ENCODE data around the gene OSBPL8.

OSBPL8 gene

GRCh38 chr12:76426160-76426559 lies 133.4 kb downstream of the OSBPL8 start:
- peaks cover 0 to 2% of the 10 kb centered on the region in 2 donors for H3K9me3 ChIP-seq (ENCODE audit: control insufficient read depth in 2 of 2, low read length in 2 of 2)
- H3K27ac ChIP-seq (ENCODE audit: low read depth in 2 of 2, low read length in 2 of 2): no peak overlapping the region
- peak overlapping the region in 1 of 2 donors; percentile 6 for H3K4me3 ChIP-seq (ENCODE audit: low read length in 2 of 2)
- no peaks in the 10 kb centered on the region for H3K27me3 ChIP-seq (ENCODE audit: control insufficient read depth in 2 of 2, insufficient read depth in 2 of 2, low read length in 2 of 2)
- H3K9ac ChIP-seq (ENCODE audit: low read depth in 1 of 2, low read length in 2 of 2): no peak overlapping the region
- H3K4me1 ChIP-seq (ENCODE audit: control insufficient read depth in 2 of 2, insufficient read depth in 2 of 2, low read length in 2 of 2): no peaks in the 10 kb centered on the region
- H3K36me3 ChIP-seq (ENCODE audit: control insufficient read depth in 2 of 2, insufficient read depth in 2 of 2, low read length in 2 of 2): no peaks in the 10 kb centered on the region

GRCh38 chr12:76424941-76425340 lies 134.6 kb downstream of the OSBPL8 start:
- Histone ChIP-seq H3K4me1 (ENCODE audit: control insufficient read depth in 2 of 2, insufficient read depth in 2 of 2, low read length in 2 of 2) (no peaks in the 10 kb centered on the region), H3K4me3 (ENCODE audit: low read length in 2 of 2) (no peak overlapping the region), H3K9ac (ENCODE audit: low read depth in 1 of 2, low read length in 2 of 2) (no peak overlapping the region), H3K9me3 (ENCODE audit: control insufficient read depth in 2 of 2, low read length in 2 of 2) (peaks cover 0 to 2% of the 10 kb centered on the region in 2 donors), H3K27me3 (ENCODE audit: control insufficient read depth in 2 of 2, insufficient read depth in 2 of 2, low read length in 2 of 2) (no peaks in the 10 kb centered on the region), H3K36me3 (ENCODE audit: control insufficient read depth in 2 of 2, insufficient read depth in 2 of 2, low read length in 2 of 2) (no peaks in the 10 kb centered on the region), H3K27ac (ENCODE audit: low read depth in 2 of 2, low read length in 2 of 2) (no peak overlapping the region)

- H3K4me3 ChIP-seq (ENCODE audit: low read length in 2 of 2): no peak overlapping the region
- H3K36me3 ChIP-seq (ENCODE audit: control insufficient read depth in 2 of 2, insufficient read depth in 2 of 2, low read length in 2 of 2): no peaks in the 10 kb centered on the region
- H3K9me3 ChIP-seq (ENCODE audit: control insufficient read depth in 2 of 2, low read length in 2 of 2): peaks cover 0 to 2% of the 10 kb centered on the region in 2 donors
- no peak overlapping the region for H3K9ac ChIP-seq (ENCODE audit: low read depth in 1 of 2, low read length in 2 of 2)
- H3K4me1 ChIP-seq (ENCODE audit: control insufficient read depth in 2 of 2, insufficient read depth in 2 of 2, low read length in 2 of 2): no peaks in the 10 kb centered on the region
- H3K27me3 ChIP-seq (ENCODE audit: control insufficient read depth in 2 of 2, insufficient read depth in 2 of 2, low read length in 2 of 2): no peaks in the 10 kb centered on the region
- H3K27ac ChIP-seq (ENCODE audit: low read depth in 2 of 2, low read length in 2 of 2): no peak overlapping the region
These were observed 136.8 kb downstream of the OSBPL8 start for GRCh38 chr12:76422543-76423438.

GRCh38 chr12:76422154-76422542 lies 137.4 kb downstream of the OSBPL8 start:
- no peaks in the 10 kb centered on the region for H3K4me1 ChIP-seq (ENCODE audit: control insufficient read depth in 2 of 2, insufficient read depth in 2 of 2, low read length in 2 of 2)
- H3K27ac ChIP-seq (ENCODE audit: low read depth in 2 of 2, low read length in 2 of 2): no peak overlapping the region
- H3K4me3 ChIP-seq (ENCODE audit: low read length in 2 of 2): no peak overlapping the region
- no peaks in the 10 kb centered on the region for H3K36me3 ChIP-seq (ENCODE audit: control insufficient read depth in 2 of 2, insufficient read depth in 2 of 2, low read length in 2 of 2)
- H3K9me3 ChIP-seq (ENCODE audit: control insufficient read depth in 2 of 2, low read length in 2 of 2): peaks cover 0 to 2% of the 10 kb centered on the region in 2 donors
- no peaks in the 10 kb centered on the region for H3K27me3 ChIP-seq (ENCODE audit: control insufficient read depth in 2 of 2, insufficient read depth in 2 of 2, low read length in 2 of 2)
- no peak overlapping the region for H3K9ac ChIP-seq (ENCODE audit: low read depth in 1 of 2, low read length in 2 of 2)

GRCh38 chr12:76421046-76421445 lies 138.5 kb downstream of the OSBPL8 start:
- Histone ChIP-seq H3K27ac (ENCODE audit: low read depth in 2 of 2, low read length in 2 of 2) (no peak overlapping the region), H3K9ac (ENCODE audit: low read depth in 1 of 2, low read length in 2 of 2) (no peak overlapping the region), H3K27me3 (ENCODE audit: control insufficient read depth in 2 of 2, insufficient read depth in 2 of 2, low read length in 2 of 2) (no peaks in the 10 kb centered on the region), H3K9me3 (ENCODE audit: control insufficient read depth in 2 of 2, low read length in 2 of 2) (peaks cover 0 to 2% of the 10 kb centered on the region in 2 donors), H3K4me3 (ENCODE audit: low read length in 2 of 2) (no peak overlapping the region), H3K36me3 (ENCODE audit: control insufficient read depth in 2 of 2, insufficient read depth in 2 of 2, low read length in 2 of 2) (no peaks in the 10 kb centered on the region), H3K4me1 (ENCODE audit: control insufficient read depth in 2 of 2, insufficient read depth in 2 of 2, low read length in 2 of 2) (no peaks in the 10 kb centered on the region)

- Histone ChIP-seq H3K9ac (ENCODE audit: low read depth in 1 of 2, low read length in 2 of 2) (no peak overlapping the region), H3K27me3 (ENCODE audit: control insufficient read depth in 2 of 2, insufficient read depth in 2 of 2, low read length in 2 of 2) (no peaks in the 10 kb centered on the region), H3K9me3 (ENCODE audit: control insufficient read depth in 2 of 2, low read length in 2 of 2) (no peaks in the 10 kb centered on the region), H3K36me3 (ENCODE audit: control insufficient read depth in 2 of 2, insufficient read depth in 2 of 2, low read length in 2 of 2) (no peaks in the 10 kb centered on the region), H3K4me3 (ENCODE audit: low read length in 2 of 2) (no peak overlapping the region), H3K4me1 (ENCODE audit: control insufficient read depth in 2 of 2, insufficient read depth in 2 of 2, low read length in 2 of 2) (no peaks in the 10 kb centered on the region), H3K27ac (ENCODE audit: low read depth in 2 of 2, low read length in 2 of 2) (no peak overlapping the region)
These were observed 139.3 kb downstream of the OSBPL8 start for GRCh38 chr12:76420222-76420621.

GRCh38 chr12:76417116-76417515 lies 142.5 kb downstream of the OSBPL8 start:
- H3K4me1 ChIP-seq (ENCODE audit: control insufficient read depth in 2 of 2, insufficient read depth in 2 of 2, low read length in 2 of 2): no peaks in the 10 kb centered on the region
- no peak overlapping the region for H3K27ac ChIP-seq (ENCODE audit: low read depth in 2 of 2, low read length in 2 of 2)
- no peak overlapping the region for H3K4me3 ChIP-seq (ENCODE audit: low read length in 2 of 2)
- H3K9me3 ChIP-seq (ENCODE audit: control insufficient read depth in 2 of 2, low read length in 2 of 2): no peaks in the 10 kb centered on the region
- no peak overlapping the region for H3K9ac ChIP-seq (ENCODE audit: low read depth in 1 of 2, low read length in 2 of 2)
- H3K36me3 ChIP-seq (ENCODE audit: control insufficient read depth in 2 of 2, insufficient read depth in 2 of 2, low read length in 2 of 2): no peaks in the 10 kb centered on the region
- no peaks in the 10 kb centered on the region for H3K27me3 ChIP-seq (ENCODE audit: control insufficient read depth in 2 of 2, insufficient read depth in 2 of 2, low read length in 2 of 2)

- Histone ChIP-seq H3K27me3 (ENCODE audit: control insufficient read depth in 2 of 2, insufficient read depth in 2 of 2, low read length in 2 of 2) (no peaks in the 10 kb centered on the region), H3K9me3 (ENCODE audit: control insufficient read depth in 2 of 2, low read length in 2 of 2) (no peaks in the 10 kb centered on the region), H3K9ac (ENCODE audit: low read depth in 1 of 2, low read length in 2 of 2) (no peak overlapping the region), H3K36me3 (ENCODE audit: control insufficient read depth in 2 of 2, insufficient read depth in 2 of 2, low read length in 2 of 2) (no peaks in the 10 kb centered on the region), H3K4me1 (ENCODE audit: control insufficient read depth in 2 of 2, insufficient read depth in 2 of 2, low read length in 2 of 2) (no peaks in the 10 kb centered on the region), H3K4me3 (ENCODE audit: low read length in 2 of 2) (no peak overlapping the region), H3K27ac (ENCODE audit: low read depth in 2 of 2, low read length in 2 of 2) (no peak overlapping the region)
These were observed 146.4 kb downstream of the OSBPL8 start for GRCh38 chr12:76413121-76413520.

GRCh38 chr12:76410781-76411180 lies 148.8 kb downstream of the OSBPL8 start:
- Histone ChIP-seq H3K27me3 (ENCODE audit: control insufficient read depth in 2 of 2, insufficient read depth in 2 of 2, low read length in 2 of 2) (no peaks in the 10 kb centered on the region), H3K36me3 (ENCODE audit: control insufficient read depth in 2 of 2, insufficient read depth in 2 of 2, low read length in 2 of 2) (no peaks in the 10 kb centered on the region), H3K4me1 (ENCODE audit: control insufficient read depth in 2 of 2, insufficient read depth in 2 of 2, low read length in 2 of 2) (no peaks in the 10 kb centered on the region), H3K4me3 (ENCODE audit: low read length in 2 of 2) (no peak overlapping the region), H3K27ac (ENCODE audit: low read depth in 2 of 2, low read length in 2 of 2) (no peak overlapping the region), H3K9ac (ENCODE audit: low read depth in 1 of 2, low read length in 2 of 2) (no peak overlapping the region), H3K9me3 (ENCODE audit: control insufficient read depth in 2 of 2, low read length in 2 of 2) (no peaks in the 10 kb centered on the region)

- no peak overlapping the region for H3K27ac ChIP-seq (ENCODE audit: low read depth in 2 of 2, low read length in 2 of 2)
- H3K36me3 ChIP-seq (ENCODE audit: control insufficient read depth in 2 of 2, insufficient read depth in 2 of 2, low read length in 2 of 2): no peaks in the 10 kb centered on the region
- no peaks in the 10 kb centered on the region for H3K27me3 ChIP-seq (ENCODE audit: control insufficient read depth in 2 of 2, insufficient read depth in 2 of 2, low read length in 2 of 2)
- H3K9ac ChIP-seq (ENCODE audit: low read depth in 1 of 2, low read length in 2 of 2): no peak overlapping the region
- no peaks in the 10 kb centered on the region for H3K4me1 ChIP-seq (ENCODE audit: control insufficient read depth in 2 of 2, insufficient read depth in 2 of 2, low read length in 2 of 2)
- no peak overlapping the region for H3K4me3 ChIP-seq (ENCODE audit: low read length in 2 of 2)
- H3K9me3 ChIP-seq (ENCODE audit: control insufficient read depth in 2 of 2, low read length in 2 of 2): no peaks in the 10 kb centered on the region
These were observed 149.2 kb downstream of the OSBPL8 start for GRCh38 chr12:76410371-76410770.
